Activated naive CD4-positive, alpha-beta T cell treated with anti-CD3 and anti-CD28 coated beads, Interleukin-2, amount 10 ng/mL, durations not matched to agents 7 days and 5 days (primary cell): Measurements from ENCODE around the gene FLAD1.
"Not testable (repeated sequence)": the region's sequence is repeated elsewhere in the genome, so short reads cannot be mapped to it uniquely, and the experiment has no call there.

Experiments
- CTCF ChIA-PET: fragments of 350-600 bp; sonication (Branson Sonifier 250); formaldehyde crosslinking; loops from one replicate; lab custom pipeline; 2021; ENCODE audit warnings: antibody characterized with exemption; lab: Charles Lee
- DNase-seq: peaks from one replicate; pipeline ENCODE4 v3.0.0-alpha.2; 2020
- H3K27ac Mint-ChIP-seq: one replicate; pipeline ENCODE4 v1.8.0; 2021; ENCODE audit warnings: mild to moderate bottlenecking, moderate library complexity, mixed read lengths
- H3K27me3 Mint-ChIP-seq: one replicate; pipeline ENCODE4 v1.8.0; 2021; ENCODE audit warnings: mild to moderate bottlenecking, mixed read lengths
- H3K36me3 Mint-ChIP-seq: one replicate; pipeline ENCODE4 v1.8.0; 2021; ENCODE audit warnings: mixed read lengths
- H3K4me1 Mint-ChIP-seq: one replicate; pipeline ENCODE4 v1.8.0; 2021; ENCODE audit warnings: mixed read lengths
- H3K4me3 Mint-ChIP-seq: one replicate; pipeline ENCODE4 v1.8.0; 2021; ENCODE audit warnings: mild to moderate bottlenecking, moderate library complexity, mixed read lengths
- H3K9me3 Mint-ChIP-seq: one replicate; pipeline ENCODE4 v1.8.0; 2021; ENCODE audit warnings: mixed read lengths

FLAD1 gene

GRCh38 chr1:154994591-154994990 lies 11.4 kb downstream of the FLAD1 start:
- peaks cover 4% of the 10 kb centered on the region for H3K27me3 Mint-ChIP-seq
- H3K27ac Mint-ChIP-seq = no peak overlapping the region

GRCh38 chr1:154995301-154995983 lies 12.3 kb downstream of the FLAD1 start:
- not testable (repeated sequence) for H3K27me3 Mint-ChIP-seq, H3K36me3 Mint-ChIP-seq, H3K4me3 Mint-ChIP-seq, H3K27ac Mint-ChIP-seq, H3K9me3 Mint-ChIP-seq
- DNase-seq = peak; percentile 46
- peaks cover 38% of the 10 kb centered on the region for H3K4me1 Mint-ChIP-seq
- CTCF ChIA-PET = interaction anchor here (1.0 to 8.8 kb wide), 9 partner anchors 11 to 117 kb away, joined by 3 to 72 read pairs (median 5); partner anchors contain the start of genes FLAD1 and PYGO2

More at GRCh38 chr1:154994591-154994990, 11.4 kb downstream of the FLAD1 start:
- Mint-ChIP-seq H3K36me3 (peaks cover 2% of the 10 kb centered on the region), H3K9me3 (no peaks in the 10 kb centered on the region), H3K4me1 (peaks cover 32% of the 10 kb centered on the region), H3K4me3 (no peak overlapping the region)
- CTCF ChIA-PET = interaction anchor here (0.6 to 8.8 kb wide), 10 partner anchors 10 to 212 kb away, joined by 3 to 72 read pairs (median 4); partner anchors contain the start of genes FLAD1, PBXIP1 and PYGO2
- DNase-seq = no peak

- H3K27ac Mint-ChIP-seq = no peak overlapping the region
- CTCF ChIA-PET = interaction anchor here (0.9 to 8.8 kb wide), 11 partner anchors 12 to 47 kb away, joined by 3 to 72 read pairs (median 6); partner anchors contain the start of genes CKS1B, FLAD1, PBXIP1 and PYGO2
- peaks cover 38% of the 10 kb centered on the region for H3K4me1 Mint-ChIP-seq
- H3K36me3 Mint-ChIP-seq = no peaks in the 10 kb centered on the region
- no peaks in the 10 kb centered on the region for H3K9me3 Mint-ChIP-seq
- no peak for DNase-seq
- peaks cover 4% of the 10 kb centered on the region for H3K27me3 Mint-ChIP-seq
- peak overlapping the region; percentile 21 for H3K4me3 Mint-ChIP-seq
These were observed 14.0 kb downstream of the FLAD1 start for GRCh38 chr1:154996966-154997701.

- CTCF ChIA-PET = interaction anchor here (1.0 to 8.8 kb wide), 18 partner anchors 10 to 87 kb away, joined by 3 to 72 read pairs (median 6); partner anchors contain the start of genes CKS1B, FLAD1, PBXIP1 and PMVK
- H3K4me3 Mint-ChIP-seq = no peak overlapping the region
- H3K36me3 Mint-ChIP-seq = peaks cover under 1% of the 10 kb centered on the region
- H3K27ac Mint-ChIP-seq = peak overlapping the region; percentile 62
- H3K9me3 Mint-ChIP-seq = no peaks in the 10 kb centered on the region
- peaks cover 38% of the 10 kb centered on the region for H3K4me1 Mint-ChIP-seq
- no peak for DNase-seq
- H3K27me3 Mint-ChIP-seq = peaks cover 4% of the 10 kb centered on the region
These were observed 15.1 kb downstream of the FLAD1 start for GRCh38 chr1:154998201-154998780.

GRCh38 chr1:154998818-154999570 lies 15.8 kb downstream of the FLAD1 start:
- no peaks in the 10 kb centered on the region for H3K9me3 Mint-ChIP-seq
- CTCF ChIA-PET = interaction anchor here (1.0 to 8.8 kb wide), 18 partner anchors 9 to 87 kb away, joined by 3 to 72 read pairs (median 6); partner anchors contain the start of genes CKS1B, FLAD1, PBXIP1 and PMVK
- DNase-seq = peak; percentile 76
- peak overlapping the region; percentile 85 for H3K27ac Mint-ChIP-seq
- peaks cover 42% of the 10 kb centered on the region for H3K4me1 Mint-ChIP-seq
- H3K4me3 Mint-ChIP-seq = peak overlapping the region; percentile 73
- peaks cover 4% of the 10 kb centered on the region for H3K27me3 Mint-ChIP-seq
- peaks cover 4% of the 10 kb centered on the region for H3K36me3 Mint-ChIP-seq

- DNase-seq = peak; percentile 54
- H3K4me3 Mint-ChIP-seq = peak overlapping the region; percentile 92
- peaks cover 6% of the 10 kb centered on the region for H3K36me3 Mint-ChIP-seq
- H3K27me3 Mint-ChIP-seq = peaks cover 4% of the 10 kb centered on the region
- H3K9me3 Mint-ChIP-seq = no peaks in the 10 kb centered on the region
- H3K27ac Mint-ChIP-seq = peak overlapping the region; percentile 90
- CTCF ChIA-PET = interaction anchor here (1.0 to 8.8 kb wide), 18 partner anchors 8 to 440 kb away, joined by 3 to 72 read pairs (median 6); partner anchors contain the start of genes FLAD1, PBXIP1, PMVK and PYGO2
- H3K4me1 Mint-ChIP-seq = peaks cover 48% of the 10 kb centered on the region
These were observed 16.6 kb downstream of the FLAD1 start for GRCh38 chr1:154999571-155000410.

GRCh38 chr1:155000411-155000725 lies 17.2 kb downstream of the FLAD1 start:
- peak; percentile 51 for DNase-seq
- peaks cover 51% of the 10 kb centered on the region for H3K4me1 Mint-ChIP-seq

GRCh38 chr1:155000726-155001424 lies 17.7 kb downstream of the FLAD1 start:
- peak overlapping the region; percentile 92 for H3K4me3 Mint-ChIP-seq
- peak; percentile 90 for DNase-seq
- H3K9me3 Mint-ChIP-seq = no peaks in the 10 kb centered on the region
- peaks cover 56% of the 10 kb centered on the region for H3K4me1 Mint-ChIP-seq
- CTCF ChIA-PET = interaction anchor here (1.0 to 8.8 kb wide), 12 partner anchors 11 to 441 kb away, joined by 3 to 72 read pairs (median 12); partner anchors contain the start of genes FLAD1, PBXIP1 and PYGO2
- peak overlapping the region; percentile 95 for H3K27ac Mint-ChIP-seq
- peaks cover 6% of the 10 kb centered on the region for H3K36me3 Mint-ChIP-seq
- peaks cover 4% of the 10 kb centered on the region for H3K27me3 Mint-ChIP-seq

More at GRCh38 chr1:155000411-155000725, 17.2 kb downstream of the FLAD1 start:
- Mint-ChIP-seq H3K27me3 (peaks cover 4% of the 10 kb centered on the region), H3K36me3 (peaks cover 6% of the 10 kb centered on the region), H3K9me3 (no peaks in the 10 kb centered on the region), H3K4me3 (peak overlapping the region; percentile 92), H3K27ac (peak overlapping the region; percentile 95)
- CTCF ChIA-PET = interaction anchor here (1.0 to 8.8 kb wide), 10 partner anchors 11 to 441 kb away, joined by 3 to 72 read pairs (median 12); partner anchors contain the start of genes FLAD1, PBXIP1 and PYGO2

- no peaks in the 10 kb centered on the region for H3K9me3 Mint-ChIP-seq
- H3K36me3 Mint-ChIP-seq = peaks cover 6% of the 10 kb centered on the region
- H3K4me1 Mint-ChIP-seq = peaks cover 57% of the 10 kb centered on the region
- no peak for DNase-seq
- peak overlapping the region; percentile 95 for H3K27ac Mint-ChIP-seq
- H3K27me3 Mint-ChIP-seq = peaks cover 4% of the 10 kb centered on the region
- H3K4me3 Mint-ChIP-seq = peak overlapping the region; percentile 92
- CTCF ChIA-PET = interaction anchor here (1.0 to 4.7 kb wide), 5 partner anchors 11 to 46 kb away, joined by 3 to 17 read pairs (median 15); partner anchors contain the start of gene PBXIP1
These were observed 18.2 kb downstream of the FLAD1 start for GRCh38 chr1:155001425-155001674.

GRCh38 chr1:155001675-155002463 lies 18.7 kb downstream of the FLAD1 start:
- peaks cover 6% of the 10 kb centered on the region for H3K36me3 Mint-ChIP-seq
- H3K4me3 Mint-ChIP-seq = peak overlapping the region; percentile 92
- peaks cover 4% of the 10 kb centered on the region for H3K27me3 Mint-ChIP-seq
- H3K27ac Mint-ChIP-seq = peak overlapping the region; percentile 95
- H3K9me3 Mint-ChIP-seq = no peaks in the 10 kb centered on the region
- H3K4me1 Mint-ChIP-seq = peaks cover 61% of the 10 kb centered on the region
- DNase-seq = peak; percentile 100
- CTCF ChIA-PET = interaction anchor here (1.0 to 4.7 kb wide), 5 partner anchors 11 to 47 kb away, joined by 3 to 17 read pairs (median 15); partner anchors contain the start of gene PBXIP1

GRCh38 chr1:155002464-155003226 lies 19.5 kb downstream of the FLAD1 start, which contains the start of gene ZBTB7B:
ZBTB7B (plus strand) TSS chr1:155002802; CDS start chr1:155014661, 11,859 bp downstream.
- Mint-ChIP-seq H3K4me3 (peak within 1 kb of the TSS; percentile 98), H3K27me3 (peaks cover 4% of the 10 kb centered on the region), H3K27ac (peak within 1 kb of the TSS; percentile 93), H3K4me1 (peaks cover 63% of the 10 kb centered on the region), H3K36me3 (peaks cover 6% of the 10 kb centered on the region), H3K9me3 (no peaks in the 10 kb centered on the region)
- peak; percentile 49 for DNase-seq
- CTCF ChIA-PET = interaction anchor here (1.5 to 4.3 kb wide), 3 partner anchors 11 to 14 kb away, joined by 4 to 17 read pairs (median 7); no protein-coding TSS in a partner anchor
